Adrenal gland (tissue), 12 donors: ENCODE data around the gene CCDC196. TPM values are rescaled to one million over a fixed set of nuclear protein-coding genes. Genes with fewer than 3 reads are reported as not detected.

ENCODE experiments used
- DNase-seq, 7 donors: peaks; one replicate each; pipeline ENCODE4 v3.0.0-alpha.2; 2019 to 2020
- H3K27ac ChIP-seq, 5 donors: fragments of 200-600 bp; sonication (generic) in 4 of 5; 1 replicate in 3 of 5; 2 replicates in 2 of 5; pipeline versions ENCODE4 v1.5.1 to v1.8.0; 2016 to 2020; ENCODE audit warnings: mild to moderate bottlenecking in 1 of 5
- H3K27me3 ChIP-seq: fragments of 200-600 bp; 2 replicates; pipeline ENCODE4 v1.8.0; 2021
- H3K36me3 ChIP-seq, 2 donors: fragments of 200-600 bp; replicated peaks in 1 of 2; 1 replicate in 1 of 2; 2 replicates in 1 of 2; pipeline versions ENCODE4 v1.5.1 to v1.8.0; 2018 to 2022
- H3K4me1 ChIP-seq, 2 donors: fragments of 200-600 bp; replicated peaks in 1 of 2; 1 replicate in 1 of 2; 2 replicates in 1 of 2; pipeline versions ENCODE4 v1.5.1 to v1.8.0; 2018 to 2021
- H3K4me3 ChIP-seq, 4 donors: fragments of 200-600 bp; sonication (generic) in 3 of 4; one replicate each; pipeline ENCODE4 v1.5.1; 2016 to 2018
- H3K9me3 ChIP-seq, 3 donors: fragments of 200-600 bp; sonication (generic) in 1 of 3; replicated peaks in 1 of 3; 1 replicate in 2 of 3; 2 replicates in 1 of 3; pipeline versions ENCODE4 v1.5.1 to v1.8.0; 2016 to 2021
- CTCF ChIP-seq, 6 experiments: fragments of 450-650 bp in 4 of 6; fragments of 200-600 bp in 2 of 6; sonication (generic) in 1 of 6; IDR thresholded peaks; 1 replicate in 5 of 6; 2 replicates in 1 of 6; pipeline versions ENCODE4 v1.5.1 to v1.8.0; 2016 to 2021; ENCODE audit warnings: antibody characterized with exemption in 6 of 6, mild to moderate bottlenecking in 2 of 6, moderate library complexity in 1 of 6
- POLR2A ChIP-seq, 2 donors: fragments of 450-650 bp; IDR thresholded peaks; one replicate each; pipeline ENCODE4 v1.6.1; 2017; ENCODE audit warnings: antibody characterized with exemption in 2 of 2, mild to moderate bottlenecking in 2 of 2, moderate library complexity in 1 of 2
- WGBS, 4 donors: extraction: QIAGEN DNeasy Blood & Tissue Kit in 2 of 4; methylation state at CpG; one replicate each; pipeline versions ENCODE4 v1.1.5 to v1.1.7; 2013 to 2017; 5-methylcytosine and 5-hydroxymethylcytosine counted together
- intact Hi-C, 2 donors: fragments of 100-400 bp; cut with DNase I; formaldehyde crosslinking; loops; one replicate each; pipeline versions ENCODE4 v1.14.1 to v1.15.0; 2022 to 2023
- polyA plus RNA-seq, 3 donors: library from polyadenylated mRNA; stranded (reverse); fragments of 200-250 nt in 2 of 3; fragments of 350-450 nt in 1 of 3; fragmentation: Illumina TruSeq in 1 of 3; extraction: RNeasy Lipid Tissue Mini Kit (QIAGEN cat#74804) in 1 of 3; gene quantifications; one replicate each; pipeline ENCODE4 v1.2.3, GENCODE V29; 2013 to 2014
- total RNA-seq, 9 donors: library from RNA; depleted of rRNA in 4 of 9; stranded (reverse); fragments of >200 nt in 4 of 9; fragments of 120-200 nt in 1 of 9; fragmentation: NEBNext Ultra II Directional in 1 of 9; extraction: Animal tissue kit (Norgen Biotek cat#: 25700) in 1 of 9; gene quantifications; one replicate each; pipeline versions ENCODE4 v1.1.0 to v1.2.4, GENCODE V29; 2013 to 2023
- donor health status: healthy with polysubstance abuse.
- donor health status: Bipolar disorder and iron deficiency.
- donor health status: DM: yes; HTN: yes; CAD: no.
- donor health status: DM: no; HTN: no; CAD: no.
- donor health status: DM: no; HTN: no; CAD: no.
- donor health status: DM: yes; HTN: yes; CAD: no.

CCDC196 gene
- total and polyA plus RNA-seq, 12 donors = not detected

GRCh38 chr14:66487164-66487563 lies 993 bp downstream of the CCDC196 start:
- H3K4me1 ChIP-seq = peaks cover 0 to 13% of the 10 kb centered on the region in 2 donors
- H3K27ac ChIP-seq = no peak overlapping the region
- WGBS, 4 donors = 74 to 77% (median 75%) methylated on average over 2 of the region's 2 CpGs
- no peaks in the 10 kb centered on the region for H3K9me3 ChIP-seq
- H3K4me3 ChIP-seq = no peak overlapping the region
- TF ChIP-seq POLR2A (IDR thresholded peaks at IDR 0.05) (no peak), CTCF (IDR thresholded peaks at IDR 0.05) (no peak)
- intact Hi-C loops = no loop called here
- H3K36me3 ChIP-seq = no peaks in the 10 kb centered on the region
- no peaks in the 10 kb centered on the region for H3K27me3 ChIP-seq
- DNase-seq = no peak

- Histone ChIP-seq H3K4me1 (no peaks in the 10 kb centered on the region), H3K9me3 (no peaks in the 10 kb centered on the region), H3K4me3 (no peak overlapping the region), H3K36me3 (no peaks in the 10 kb centered on the region), H3K27ac (no peak overlapping the region), H3K27me3 (no peaks in the 10 kb centered on the region)
- intact Hi-C loops = no loop called here
- TF ChIP-seq CTCF (IDR thresholded peaks at IDR 0.05) = no peak
- no peak for TF ChIP-seq POLR2A (IDR thresholded peaks at IDR 0.05)
- WGBS, 4 donors = 63 to 71% (median 69%) methylated on average over 3 of the region's 3 CpGs
- no peak for DNase-seq
These were observed 4.3 kb downstream of the CCDC196 start for GRCh38 chr14:66490143-66491111.

- no peaks in the 10 kb centered on the region for H3K36me3 ChIP-seq
- no peaks in the 10 kb centered on the region for H3K27me3 ChIP-seq
- H3K27ac ChIP-seq = no peak overlapping the region
- no peaks in the 10 kb centered on the region for H3K9me3 ChIP-seq
- intact Hi-C loops = no loop called here
- peaks cover 0 to 9% of the 10 kb centered on the region in 2 donors for H3K4me1 ChIP-seq
- DNase-seq = no peak
- no peak for TF ChIP-seq POLR2A (IDR thresholded peaks at IDR 0.05)
- TF ChIP-seq CTCF (IDR thresholded peaks at IDR 0.05) = no peak
- H3K4me3 ChIP-seq = no peak overlapping the region
These were observed 7.6 kb downstream of the CCDC196 start for GRCh38 chr14:66493750-66494149.

- Histone ChIP-seq H3K27ac (no peak overlapping the region), H3K27me3 (no peaks in the 10 kb centered on the region), H3K4me1 (peaks cover 0 to 9% of the 10 kb centered on the region in 2 donors), H3K9me3 (no peaks in the 10 kb centered on the region), H3K4me3 (peak overlapping the region in 1 of 4 donors; percentile 2), H3K36me3 (no peaks in the 10 kb centered on the region)
- TF ChIP-seq POLR2A (IDR thresholded peaks at IDR 0.05) (no peak), CTCF (IDR thresholded peaks at IDR 0.05) (peak; percentile 55 to 83 (median 72))
- intact Hi-C loops = no loop called here
- DNase-seq = peak; percentile 33 to 74 (median 47)
- WGBS, 4 donors = 2% methylated on average over 4 of the region's 4 CpGs
These were observed 9.3 kb downstream of the CCDC196 start for GRCh38 chr14:66495218-66496098.
